ENCODE data around the gene ZNF672. TPM values are rescaled to one million over a fixed set of nuclear protein-coding genes. Genes with fewer than 3 reads are reported as not detected.

ZNF672 gene
- total and polyA plus RNA-seq, 2 of the 13 experiments (the other 11 are each of a cell fraction or from before 2014, with no cell fraction given): 17.2 to 22.9 TPM

DNA sequence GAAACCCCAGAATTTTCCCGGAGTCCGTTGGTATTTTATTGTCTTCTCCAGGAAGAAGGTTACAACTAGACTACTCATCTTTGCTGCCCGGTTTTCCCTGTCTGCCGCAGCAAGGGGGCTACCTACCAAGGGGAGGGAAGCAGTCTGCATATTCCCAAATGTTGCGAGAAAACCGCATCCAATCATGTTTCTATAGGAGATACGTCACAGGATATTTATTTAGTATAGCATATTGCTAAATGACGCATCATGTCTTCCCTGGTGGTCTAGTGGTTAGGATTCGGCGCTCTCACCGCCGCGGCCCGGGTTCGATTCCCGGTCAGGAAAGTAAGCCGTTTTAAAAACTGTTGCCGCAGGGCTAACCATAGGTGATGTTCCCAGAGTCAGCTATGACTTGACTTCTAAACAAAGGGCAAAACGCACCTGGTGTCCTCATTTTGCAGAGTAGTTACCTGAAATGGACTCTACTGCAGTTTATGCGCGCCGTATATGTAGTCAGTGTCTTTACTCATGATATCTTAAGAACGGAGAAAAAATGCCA, 36.0 kb downstream of the ZNF672 start (continued):
- TF ChIP-seq NFE2L2 (IDR thresholded peaks at IDR 0.05; ENCODE audit: low read length) (no peak), GRHL1 (CRISPR knock-in tag; conservative IDR thresholded peaks at IDR 0.05) (no peak), POLR2A (IDR thresholded peaks at IDR 0.05; ENCODE audit: insufficient read depth in 1 of 2, low read depth in 2 of 2, low read length in 2 of 2) (no peak), ZNF564 (CRISPR knock-in tag; IDR thresholded peaks at IDR 0.05) (no peak), ZFP1 (CRISPR knock-in tag; IDR thresholded peaks at IDR 0.05) (no peak), ATF7 (IDR thresholded peaks at IDR 0.05) (peak; percentile 54), ATF7 (CRISPR knock-in tag; IDR thresholded peaks at IDR 0.05) (no peak), GABPA (IDR thresholded peaks at IDR 0.05; ENCODE audit: low read depth, low read length) (no peak), GABPA (CRISPR knock-in tag; IDR thresholded peaks at IDR 0.05; ENCODE audit: low read depth) (no peak), ZNF30 (CRISPR knock-in tag; IDR thresholded peaks at IDR 0.05) (no peak), ZFP36 (IDR thresholded peaks at IDR 0.05; ENCODE audit: borderline replicate concordance, low read depth, low read length, partially characterized antibody) (peak; percentile 1), ZNF589 (CRISPR knock-in tag; conservative IDR thresholded peaks at IDR 0.05) (no peak), HNRNPUL1 (IDR thresholded peaks at IDR 0.05; ENCODE audit: low read depth, low read length) (no peak), ZNF430 (CRISPR knock-in tag; IDR thresholded peaks at IDR 0.05) (no peak), ZSCAN31 (CRISPR knock-in tag; IDR thresholded peaks at IDR 0.05; ENCODE audit: low read depth) (no peak; the same call in 1 of the 2 replicates), ZNF776 (CRISPR knock-in tag; IDR thresholded peaks at IDR 0.05) (no peak), ZNF777 (CRISPR knock-in tag; IDR thresholded peaks at IDR 0.05) (no peak), AHDC1 (CRISPR knock-in tag; IDR thresholded peaks at IDR 0.05; ENCODE audit: borderline replicate concordance) (no peak), SAFB2 (CRISPR knock-in tag; IDR thresholded peaks at IDR 0.05; ENCODE audit: borderline replicate concordance, low read depth) (peak; percentile 9; the same call in 1 of the 2 replicates), HMGA1 (CRISPR knock-in tag; conservative IDR thresholded peaks at IDR 0.05) (no peak)
- TF ChIP-seq, protein P1, sequence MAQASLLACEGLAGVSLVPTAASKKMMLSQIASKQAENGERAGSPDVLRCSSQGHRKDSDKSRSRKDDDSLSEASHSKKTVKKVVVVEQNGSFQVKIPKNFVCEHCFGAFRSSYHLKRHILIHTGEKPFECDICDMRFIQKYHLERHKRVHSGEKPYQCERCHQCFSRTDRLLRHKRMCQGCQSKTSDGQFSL (CRISPR knock-in tag; IDR thresholded peaks at IDR 0.05): peak; percentile 37; the same call in 1 of the 2 replicates

Measured in HepG2 (cell line).